Right atrium auricular region (tissue), 2 donors: ENCODE data around the gene TNFAIP3. TPM values are rescaled to one million over a fixed set of nuclear protein-coding genes. Genes with fewer than 3 reads are reported as not detected.

ENCODE experiments used
- DNase-seq: peaks from one replicate; pipeline ENCODE4 v3.0.0-alpha.2; 2019; ENCODE audit warnings: low spot score
- H3K27ac ChIP-seq, 2 donors: fragments of 200-600 bp; sonication (generic); 1 replicate in 1 of 2; 2 replicates in 1 of 2; pipeline ENCODE4 v1.5.1; 2016 to 2019
- H3K27me3 ChIP-seq, 2 donors: fragments of 200-600 bp; sonication (generic); one replicate each; pipeline versions ENCODE4 v1.5.1 to v1.6.0; 2017 to 2019
- H3K36me3 ChIP-seq: fragments of 200-600 bp; sonication (generic); one replicate; pipeline ENCODE4 v1.5.1; 2016
- H3K4me1 ChIP-seq, 2 donors: fragments of 200-600 bp; sonication (generic); one replicate each; pipeline versions ENCODE4 v1.5.1 to v1.6.0; 2017 to 2019
- H3K4me3 ChIP-seq, 2 donors: fragments of 200-600 bp; sonication (generic); 1 replicate in 1 of 2; 2 replicates in 1 of 2; pipeline ENCODE4 v1.5.1; 2017 to 2019; ENCODE audit warnings: mild to moderate bottlenecking in 1 of 2, moderate library complexity in 1 of 2
- H3K9me3 ChIP-seq, 2 donors: fragments of 200-600 bp; sonication (generic); one replicate each; pipeline ENCODE4 v1.5.1; 2019
- CTCF ChIP-seq, 2 donors: fragments of 200-600 bp; sonication (generic); IDR thresholded peaks; one replicate each; pipeline ENCODE4 v1.5.1; 2019; ENCODE audit warnings: antibody characterized with exemption in 2 of 2
- total RNA-seq, 2 donors: library from RNA; depleted of rRNA; stranded (reverse); fragments of >200 nt; gene quantifications; one replicate each; pipeline ENCODE4 v1.1.0, GENCODE V29; 2016

Gene TNFAIP3
- total RNA-seq, 2 donors from 2014 or later, result 8.5 to 14.5 TPM

GRCh38 chr6:137856138-137856898, 10.7 kb upstream of the TNFAIP3 start:
- Histone ChIP-seq H3K27ac (no peak overlapping the region), H3K27me3 (no peaks in the 10 kb centered on the region), H3K9me3 (no peaks in the 10 kb centered on the region), H3K4me3 (no peak overlapping the region), H3K36me3 (no peaks in the 10 kb centered on the region), H3K4me1 (no peaks in the 10 kb centered on the region)
- no peak for TF ChIP-seq CTCF (IDR thresholded peaks at IDR 0.05)
- no peak for DNase-seq

GRCh38 chr6:137859025-137859424, 8.0 kb upstream of the TNFAIP3 start:
- TF ChIP-seq CTCF (IDR thresholded peaks at IDR 0.05), result no peak
- DNase-seq, result no peak

GRCh38 chr6:137860394-137861005, 6.6 kb upstream of the TNFAIP3 start:
- Histone ChIP-seq H3K4me3 (no peak overlapping the region), H3K36me3 (no peaks in the 10 kb centered on the region), H3K27ac (no peak overlapping the region), H3K9me3 (no peaks in the 10 kb centered on the region), H3K27me3 (no peaks in the 10 kb centered on the region), H3K4me1 (no peaks in the 10 kb centered on the region)
- no peak for TF ChIP-seq CTCF (IDR thresholded peaks at IDR 0.05)
- DNase-seq, result no peak

More at GRCh38 chr6:137859025-137859424, 8.0 kb upstream of the TNFAIP3 start:
- Histone ChIP-seq H3K36me3 (no peaks in the 10 kb centered on the region), H3K4me1 (no peaks in the 10 kb centered on the region), H3K9me3 (no peaks in the 10 kb centered on the region), H3K4me3 (no peak overlapping the region), H3K27me3 (no peaks in the 10 kb centered on the region), H3K27ac (no peak overlapping the region)

GRCh38 chr6:137861550-137862337, 5.3 kb upstream of the TNFAIP3 start:
- DNase-seq, result no peak
- no peak for TF ChIP-seq CTCF (IDR thresholded peaks at IDR 0.05)
- H3K27ac ChIP-seq, result no peak overlapping the region
- H3K36me3 ChIP-seq, result no peaks in the 10 kb centered on the region
- no peaks in the 10 kb centered on the region for H3K9me3 ChIP-seq
- no peak overlapping the region for H3K4me3 ChIP-seq
- no peaks in the 10 kb centered on the region for H3K27me3 ChIP-seq
- peaks cover 0 to 6% of the 10 kb centered on the region in 2 donors for H3K4me1 ChIP-seq

- Histone ChIP-seq H3K4me3 (no peak overlapping the region), H3K27me3 (no peaks in the 10 kb centered on the region), H3K4me1 (peaks cover 0 to 6% of the 10 kb centered on the region in 2 donors), H3K9me3 (no peaks in the 10 kb centered on the region), H3K27ac (peak overlapping the region; percentile 40 to 45), H3K36me3 (no peaks in the 10 kb centered on the region)
- DNase-seq, result no peak
- no peak for TF ChIP-seq CTCF (IDR thresholded peaks at IDR 0.05)
Measured at GRCh38 chr6:137862419-137863090, 4.5 kb upstream of the TNFAIP3 start.
